Panc1 (cell line): ENCODE data around the gene ABCF2. TPM values are rescaled to one million over a fixed set of nuclear protein-coding genes. Genes with fewer than 3 reads are reported as not detected.

ENCODE experiments used
- ATAC-seq: fragments of 200-7000 bp; cut with Tn5 transposase; 2 replicates; pipeline ENCODE4 v1.9.1; 2020; ENCODE audit warnings: mild to moderate bottlenecking, moderate library complexity
- BruUV-seq: library from RNA; stranded (reverse); fragments of 400-500 nt; replicated peaks from 2 replicates; lab custom pipeline; 2021; lab: Mats Ljungman, UMichigan
- CTCF ChIA-PET: fragments of 300-600 bp; sonication (Branson Sonifier 250); formaldehyde crosslinking; loops from one replicate; lab custom pipeline; 2022; ENCODE audit warnings: antibody characterized with exemption; lab: Charles Lee
- POLR2A ChIA-PET: fragments of 300-600 bp; sonication (Branson Sonifier 250); formaldehyde crosslinking; loops from one replicate; lab custom pipeline; 2022; ENCODE audit warnings: antibody characterized with exemption; lab: Charles Lee
- DNase-seq: peaks from one replicate; pipeline ENCODE4 v3.0.0-alpha.2; 2010; ENCODE audit warnings: low read depth, low spot score
- H3K27ac ChIP-seq: 2 replicates; pipeline ENCODE4 v1.5.1; 2011; ENCODE audit warnings: mild to moderate bottlenecking, low read length, inconsistent platforms
- H3K27me3 ChIP-seq: fragments of 200-500 bp; sonication (Bioruptor generic); 2 replicates; pipeline ENCODE4 v1.6.0; 2014; ENCODE audit warnings: low read length, inconsistent platforms; ENCODE audit not compliant: control insufficient read depth, insufficient read depth
- H3K36me3 ChIP-seq: fragments of 200-500 bp; sonication (Bioruptor generic); 2 replicates; pipeline ENCODE4 v1.5.1; 2014; ENCODE audit warnings: inconsistent platforms, mild to moderate bottlenecking, low read length, moderate library complexity; ENCODE audit not compliant: control insufficient read depth, insufficient read depth
- H3K4me1 ChIP-seq: 2 replicates; pipeline ENCODE4 v1.5.1; 2011; ENCODE audit warnings: inconsistent platforms, mild to moderate bottlenecking, low read length, moderate library complexity; ENCODE audit not compliant: control insufficient read depth, insufficient read depth
- H3K4me3 ChIP-seq, 2 experiments: 2 replicates each; pipeline ENCODE4 v1.5.1; 2011 to 2012; ENCODE audit warnings: low read depth in 2 of 2, low read length in 2 of 2, mild to moderate bottlenecking in 2 of 2, inconsistent platforms in 1 of 2, moderate library complexity in 1 of 2
- H3K9me3 ChIP-seq: fragments of 200-500 bp; sonication (Bioruptor generic); 2 replicates; pipeline ENCODE4 v1.5.1; 2014; ENCODE audit warnings: low read depth, mild to moderate bottlenecking, inconsistent platforms, low read length, moderate library complexity; ENCODE audit not compliant: control insufficient read depth, insufficient read depth
- CTCF ChIP-seq: fragments of 450-650 bp; IDR thresholded peaks from 2 replicates; pipeline ENCODE4 v1.5.1; 2017; ENCODE audit warnings: mild to moderate bottlenecking
- POLR2AphosphoS5 ChIP-seq: IDR thresholded peaks from 2 replicates; pipeline ENCODE4 v1.6.1; 2012; ENCODE audit warnings: mild to moderate bottlenecking, low read depth, low read length, moderate library complexity
- REST ChIP-seq, 2 experiments: IDR thresholded peaks; 2 replicates each; pipeline ENCODE4 v1.6.1; 2011 to 2012; ENCODE audit warnings: low read depth in 2 of 2, control low read depth in 1 of 2, low read length in 1 of 2, mild to moderate bottlenecking in 1 of 2, moderate library complexity in 1 of 2; ENCODE audit not compliant: insufficient read depth in 1 of 2
- SIN3A ChIP-seq: IDR thresholded peaks from 2 replicates; pipeline ENCODE4 v1.6.1; 2012; ENCODE audit warnings: low read depth, mild to moderate bottlenecking, low read length, moderate library complexity, borderline replicate concordance; ENCODE audit not compliant: insufficient read depth
- TCF7L2 ChIP-seq: IDR thresholded peaks from 2 replicates; pipeline ENCODE4 v1.6.1; 2011; ENCODE audit warnings: mild to moderate bottlenecking, low read depth, low read length, inconsistent platforms
- in situ Hi-C: cut with HindIII; loops from 2 replicates; pipeline ENCODE4 v1.10.0; 2016; ENCODE audit warnings: low sequenced_read_pairs, low pct_unique_long_range_greater_than_20kb
- intact Hi-C: fragments of 100-400 bp; cut with micrococcal nuclease; formaldehyde crosslinking; loops from one replicate; pipeline ENCODE4 v1.10.0; 2022; ENCODE audit not compliant: unreplicated experiment
- total RNA-seq: library from RNA; stranded (reverse); gene quantifications from one replicate; pipeline ENCODE4 v1.2.1, GENCODE V29; 2021; ENCODE audit not compliant: unreplicated experiment

The ABCF2 gene
- total RNA-seq, 1 experiment from 2014 or later: 64.4 TPM

GRCh38 chr7:151213826-151214225 lies 13.2 kb downstream of the ABCF2 start:
- no TSS peak for BruUV-seq
- Histone ChIP-seq H3K4me3 (no peak overlapping the region), H3K36me3 (peaks cover 35% of the 10 kb centered on the region), H3K9me3 (no peaks in the 10 kb centered on the region), H3K27me3 (no peaks in the 10 kb centered on the region), H3K27ac (no peak overlapping the region), H3K4me1 (no peaks in the 10 kb centered on the region)
- intact Hi-C loops (no loop called here), in situ Hi-C loops (no loop called here)
- CTCF ChIA-PET: no interaction called here
- no peak for TF ChIP-seq TCF7L2
- DNase-seq (no peak), ATAC-seq (no peak)
- POLR2A ChIA-PET: interaction anchor here (0.5 to 0.6 kb wide), 2 partner anchors 13 to 37 kb away, joined by 3 to 5 read pairs; partner anchors contain the start of gene ABCF2

GRCh38 chr7:151212626-151213025 lies 14.4 kb downstream of the ABCF2 start:
- no peak overlapping the region for H3K4me3 ChIP-seq
- intact Hi-C loops (no loop called here), in situ Hi-C loops (no loop called here)
- no peaks in the 10 kb centered on the region for H3K4me1 ChIP-seq
- ChIA-PET POLR2A (no interaction called here), CTCF (no interaction called here)
- TSS peak; percentile 31 for BruUV-seq
- no peak overlapping the region for H3K27ac ChIP-seq
- H3K27me3 ChIP-seq: no peaks in the 10 kb centered on the region
- no peak for DNase-seq
- no peak for TF ChIP-seq POLR2AphosphoS5
- no peak for TF ChIP-seq CTCF
- TF ChIP-seq TCF7L2: no peak
- no peak for TF ChIP-seq SIN3A
- no peaks in the 10 kb centered on the region for H3K9me3 ChIP-seq
- ATAC-seq: no peak
- H3K36me3 ChIP-seq: peaks cover 24% of the 10 kb centered on the region

GRCh38 chr7:151211155-151211772 lies 15.7 kb downstream of the ABCF2 start:
- no peaks in the 10 kb centered on the region for H3K27me3 ChIP-seq
- POLR2A ChIA-PET: no interaction called here
- H3K4me1 ChIP-seq: no peaks in the 10 kb centered on the region
- no peak for ATAC-seq
- H3K9me3 ChIP-seq: no peaks in the 10 kb centered on the region
- H3K36me3 ChIP-seq: peaks cover 17% of the 10 kb centered on the region
- no TSS peak for BruUV-seq
- H3K27ac ChIP-seq: no peak overlapping the region
- TF ChIP-seq SIN3A (no peak), CTCF (no peak), REST (IDR thresholded peaks at IDR 0.05; ENCODE audit: insufficient read depth in 1 of 2, low read depth in 2 of 2, low read length in 1 of 2) (no peak), POLR2AphosphoS5 (no peak), TCF7L2 (no peak)
- intact Hi-C loops: no loop called here
- no peak for DNase-seq
- CTCF ChIA-PET: interaction anchor here (0.5 to 0.7 kb wide), 2 partner anchors 35 to 457 kb away, joined by 3 to 4 read pairs; no protein-coding TSS in a partner anchor
- in situ Hi-C loops: no loop called here
- no peak overlapping the region for H3K4me3 ChIP-seq
